ENCODE results near the gene PTPRN2. TPM values are rescaled to one million over a fixed set of nuclear protein-coding genes. Genes with fewer than 3 reads are reported as not detected.

The PTPRN2 gene
- polyA plus RNA-seq, 4 donors: 7.3 to 11.4 (median 8.0) TPM

DNA sequence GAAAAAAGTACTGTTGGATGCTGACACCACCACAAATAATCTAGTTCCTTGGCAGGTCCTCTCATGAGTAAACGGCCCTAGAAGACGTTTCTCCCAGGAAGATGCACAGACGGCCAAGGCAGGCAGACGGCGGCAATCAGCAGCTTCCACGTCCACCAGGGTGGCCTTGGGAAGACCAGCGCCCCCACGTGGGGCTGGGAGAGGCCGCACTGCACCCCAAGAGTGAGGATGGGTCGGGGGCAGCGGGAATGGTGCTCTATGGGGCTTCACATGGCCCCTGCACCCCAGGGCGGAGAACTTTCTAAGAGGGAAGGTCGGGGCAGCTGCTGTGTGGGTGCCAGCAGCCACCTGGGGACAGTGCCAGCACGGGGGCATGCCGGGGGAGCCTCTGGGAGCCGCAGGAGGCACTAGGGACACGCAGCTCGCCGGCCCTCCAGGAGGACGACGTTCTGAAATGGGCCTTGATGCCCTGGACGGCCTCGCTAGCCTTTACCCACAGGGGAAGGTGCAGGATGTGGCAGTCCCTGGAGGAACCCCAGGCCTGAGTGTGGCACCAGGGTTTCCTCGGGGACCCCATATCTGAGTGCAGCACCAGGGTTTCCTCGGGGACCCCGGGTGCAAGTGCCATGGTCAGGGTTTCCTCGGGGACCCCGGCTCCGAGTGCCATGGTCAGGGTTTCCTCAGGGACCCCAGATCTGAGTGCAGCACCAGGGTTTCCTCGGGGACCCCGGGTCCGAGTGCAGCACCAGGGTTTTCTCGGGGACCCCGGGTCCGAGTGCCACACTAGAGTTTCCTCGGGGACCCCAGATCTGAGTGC, 710.9 kb downstream of the PTPRN2 start:
- no peak for DNase-seq (ENCODE audit: low read depth in 4 of 4, low spot score in 2 of 4)

DNA sequence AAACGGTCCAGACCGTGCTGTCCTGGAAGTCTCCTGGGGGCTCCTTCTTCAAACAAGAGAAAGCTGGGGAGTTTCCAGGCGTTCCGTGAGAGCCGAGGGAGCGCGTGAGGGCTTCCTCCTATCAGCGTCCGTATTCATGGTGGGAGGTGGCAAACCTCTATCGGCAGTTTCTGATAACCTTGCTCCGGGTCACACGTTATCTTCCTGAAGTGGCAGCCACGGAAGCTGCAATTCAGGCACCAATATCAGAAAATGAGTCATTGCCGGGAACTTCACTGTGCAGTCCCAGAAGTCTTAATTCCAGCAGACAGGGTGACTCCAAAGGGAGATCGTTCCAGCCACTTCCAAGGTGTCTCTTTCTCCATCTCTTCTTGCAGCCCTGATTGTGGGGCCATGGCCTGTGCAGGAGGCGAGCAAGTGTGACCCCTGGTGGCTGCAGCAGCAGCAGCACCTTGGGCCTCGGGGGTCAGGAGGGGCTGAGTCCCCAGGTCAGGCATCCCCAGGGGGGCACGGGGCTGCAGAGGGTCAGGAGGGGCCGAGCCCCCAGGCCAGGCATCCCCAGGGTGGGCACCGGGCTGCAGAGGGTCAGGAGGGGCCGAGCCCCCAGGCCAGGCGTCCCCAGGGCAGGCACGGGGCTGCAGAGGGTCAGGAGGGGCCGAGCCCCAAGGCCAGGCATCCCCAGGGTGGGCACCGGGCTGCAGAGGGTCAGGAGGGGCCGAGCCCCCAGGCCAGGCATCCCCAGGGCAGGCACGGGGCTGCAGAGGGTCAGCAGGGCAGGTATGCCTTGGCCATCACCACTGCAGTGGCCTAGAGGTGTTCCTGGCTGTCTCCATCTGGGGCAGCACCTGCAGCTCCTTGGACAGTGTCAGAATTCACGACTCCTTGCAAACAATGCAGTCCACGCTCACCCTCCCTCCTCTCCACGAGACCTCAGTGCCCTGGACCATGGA, 712.1 kb downstream of the PTPRN2 start:
- no peak for DNase-seq (ENCODE audit: low read depth in 4 of 4, low spot score in 2 of 4)

DNA sequence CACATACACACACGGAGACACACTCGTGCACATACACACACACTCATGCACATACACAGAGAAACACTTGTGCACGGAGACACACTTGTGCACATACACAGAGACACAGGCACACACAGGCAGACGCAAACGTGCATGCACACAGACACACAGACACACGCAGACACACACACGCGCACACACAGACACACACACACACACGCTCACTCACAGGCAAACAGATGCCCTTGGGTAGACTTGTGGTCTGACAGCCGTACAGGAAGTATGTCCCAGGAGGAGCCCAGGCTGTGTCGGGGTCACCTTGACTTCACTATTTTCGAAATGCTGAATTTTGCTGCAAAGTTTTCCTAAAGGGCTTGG, 712.8 kb downstream of the PTPRN2 start:
- DNase-seq (ENCODE audit: low read depth in 4 of 4, low spot score in 2 of 4): no peak

DNA sequence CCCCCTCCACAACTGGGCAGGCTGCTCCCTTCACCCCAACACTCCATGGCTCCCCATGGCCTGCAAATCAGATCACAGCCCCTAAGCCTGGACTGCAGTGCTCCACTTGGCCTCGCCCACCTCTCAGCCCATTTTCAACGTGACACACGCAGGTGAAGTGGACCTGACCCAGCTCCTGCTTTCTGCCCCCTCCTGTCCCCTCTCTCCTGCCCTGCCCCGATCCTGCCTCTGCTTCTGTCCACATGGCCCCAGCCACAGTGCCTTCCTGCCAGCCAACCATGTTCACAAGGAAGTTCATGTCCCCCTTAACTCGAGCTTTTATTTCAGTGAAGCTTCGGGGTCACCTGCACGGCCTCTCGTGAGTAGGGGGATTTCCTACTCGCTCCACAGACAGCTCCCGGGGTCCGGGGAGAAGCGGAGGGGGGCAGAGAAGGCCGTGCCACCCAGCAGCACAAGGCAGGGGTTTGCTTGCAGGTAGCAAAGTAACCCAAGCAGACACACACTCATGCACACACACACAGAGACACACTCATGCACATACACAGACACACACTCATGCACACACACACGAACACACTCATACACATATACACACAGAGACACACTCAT, 713.3 kb downstream of the PTPRN2 start:
- no peak for DNase-seq (ENCODE audit: low read depth in 4 of 4, low spot score in 2 of 4)

DNA sequence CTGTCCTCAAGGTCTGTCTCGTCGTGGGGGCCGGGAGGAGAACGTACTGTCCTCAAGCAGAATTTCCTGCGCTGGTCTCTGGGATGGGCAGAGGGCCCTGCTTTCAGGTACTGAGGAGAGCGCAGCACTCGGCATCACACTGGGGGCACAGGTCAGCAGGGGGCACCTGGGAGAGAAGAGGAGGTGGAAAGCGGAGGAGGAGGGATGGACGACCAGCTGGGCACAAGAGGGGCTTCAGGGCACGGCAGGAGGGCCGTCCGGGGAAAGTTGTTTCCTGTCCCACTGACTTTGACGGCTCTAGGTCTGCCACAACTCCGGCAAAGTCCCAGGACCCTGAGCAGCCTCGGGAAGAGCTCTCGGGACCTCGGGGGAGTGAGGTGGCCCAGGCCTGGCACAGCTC, 714.0 kb downstream of the PTPRN2 start:
- DNase-seq (ENCODE audit: low read depth in 4 of 4, low spot score in 2 of 4): no peak

DNA sequence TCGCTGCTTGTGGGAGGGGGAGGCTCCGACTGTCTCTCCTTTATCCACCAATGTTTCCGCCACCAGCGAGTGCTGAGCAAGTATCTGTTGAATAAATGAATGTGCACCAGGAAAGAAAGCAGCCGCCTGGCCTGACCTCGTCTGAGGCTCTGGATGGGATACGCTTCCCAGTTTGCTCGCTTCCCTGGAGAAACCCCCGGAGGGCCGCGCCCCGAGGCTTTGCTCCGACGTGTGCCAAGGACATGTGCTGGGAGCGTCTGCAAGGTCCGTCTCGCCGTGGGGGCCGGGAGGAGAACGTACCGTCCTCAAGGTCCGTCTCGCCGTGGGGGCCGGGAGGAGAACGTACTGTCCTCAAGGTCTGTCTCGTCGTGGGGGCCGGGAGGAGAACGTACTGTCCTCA, 714.4 kb downstream of the PTPRN2 start:
- DNase-seq (ENCODE audit: low read depth in 4 of 4, low spot score in 2 of 4): no peak

DNA sequence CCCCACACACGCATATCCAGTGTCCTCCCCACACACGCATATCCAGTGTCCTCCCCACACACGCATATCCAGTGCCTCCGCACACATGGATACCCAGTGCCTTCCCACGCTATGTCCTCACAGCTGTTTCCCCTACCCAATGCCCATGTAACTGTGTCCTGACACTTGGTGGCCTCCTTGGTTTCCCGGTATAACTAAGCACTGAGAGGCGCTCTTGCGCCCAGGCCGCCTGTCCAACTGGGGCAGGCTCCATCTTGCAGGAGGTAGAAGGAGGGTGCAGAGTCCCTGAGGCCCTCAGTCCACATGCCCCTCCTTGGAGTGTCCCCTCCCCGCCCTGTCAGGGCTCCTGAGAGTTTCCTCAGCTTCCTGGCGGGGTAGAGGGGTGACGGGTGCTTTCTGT, 715.2 kb downstream of the PTPRN2 start:
- no peak for DNase-seq (ENCODE audit: low read depth in 4 of 4, low spot score in 2 of 4)

DNA sequence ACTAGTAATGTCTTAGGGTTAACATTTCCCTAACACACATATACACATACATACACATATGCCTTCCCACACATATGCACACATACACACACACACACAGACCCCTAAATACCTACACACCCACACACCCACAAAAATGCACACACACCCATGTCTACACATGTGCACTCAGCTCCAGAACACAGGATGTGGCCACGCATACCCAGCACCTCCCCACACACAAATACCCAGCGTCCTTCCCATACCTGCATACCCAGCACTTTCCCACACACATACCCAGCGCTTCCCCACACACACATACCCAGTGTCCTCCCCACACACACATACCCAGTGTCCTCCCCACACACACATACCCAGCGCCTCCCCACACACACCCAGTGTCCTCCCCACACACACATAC, 715.9 kb downstream of the PTPRN2 start:
- DNase-seq (ENCODE audit: low read depth in 4 of 4, low spot score in 2 of 4): no peak

DNA sequence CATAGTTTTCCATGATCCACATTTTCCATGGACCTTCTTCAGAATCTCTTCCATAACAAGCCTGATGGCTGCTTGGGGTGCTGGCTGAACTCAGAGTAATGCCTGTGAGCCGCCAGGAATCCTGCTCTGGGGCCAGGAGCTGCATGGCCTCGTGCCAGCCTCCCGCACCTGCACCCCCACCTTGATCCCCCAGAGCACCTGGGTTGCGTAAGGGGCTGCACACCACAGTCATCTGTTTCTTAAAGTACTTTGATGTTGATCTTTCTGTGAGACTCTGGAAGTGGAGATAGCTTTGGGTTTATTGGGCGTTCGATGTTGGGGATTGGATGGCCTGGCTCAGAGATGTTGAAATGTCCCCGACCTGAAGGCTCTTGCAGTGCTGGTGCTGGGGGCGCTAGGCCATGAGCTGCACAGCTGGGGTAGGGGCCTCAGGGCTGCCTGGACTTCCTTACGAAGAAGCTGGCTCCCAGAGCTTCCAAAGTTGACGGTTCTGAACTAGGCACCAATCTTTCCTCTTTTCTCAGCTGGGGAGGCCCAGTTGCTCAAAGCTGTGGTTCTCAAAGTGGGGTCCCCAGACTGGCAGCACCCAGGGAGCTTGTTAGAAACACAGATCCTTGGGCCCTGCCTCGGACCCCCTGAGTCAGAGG, 716.9 kb downstream of the PTPRN2 start:
- no peak for DNase-seq (ENCODE audit: low read depth in 4 of 4, low spot score in 2 of 4)

DNA sequence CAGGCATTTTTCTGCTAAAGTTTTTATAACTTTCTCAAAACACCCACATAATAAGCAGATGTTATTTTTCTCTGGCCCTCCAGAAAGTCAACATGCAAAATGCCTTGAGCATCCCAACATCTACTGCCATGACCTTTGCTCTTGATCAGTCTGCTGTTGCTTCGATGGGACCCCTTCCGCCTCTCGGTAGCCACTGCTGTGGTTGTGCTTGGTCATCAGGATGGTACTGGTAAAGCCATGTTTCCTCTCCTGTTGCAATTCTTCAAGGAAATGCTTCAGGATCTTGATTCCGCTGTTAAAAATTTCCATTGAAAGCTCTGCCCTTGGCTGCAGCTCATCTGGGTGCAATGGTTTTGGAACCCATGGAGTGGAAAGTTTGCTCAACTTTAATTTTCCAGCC, 717.8 kb downstream of the PTPRN2 start:
- DNase-seq (ENCODE audit: low read depth in 4 of 4, low spot score in 2 of 4): no peak

DNA sequence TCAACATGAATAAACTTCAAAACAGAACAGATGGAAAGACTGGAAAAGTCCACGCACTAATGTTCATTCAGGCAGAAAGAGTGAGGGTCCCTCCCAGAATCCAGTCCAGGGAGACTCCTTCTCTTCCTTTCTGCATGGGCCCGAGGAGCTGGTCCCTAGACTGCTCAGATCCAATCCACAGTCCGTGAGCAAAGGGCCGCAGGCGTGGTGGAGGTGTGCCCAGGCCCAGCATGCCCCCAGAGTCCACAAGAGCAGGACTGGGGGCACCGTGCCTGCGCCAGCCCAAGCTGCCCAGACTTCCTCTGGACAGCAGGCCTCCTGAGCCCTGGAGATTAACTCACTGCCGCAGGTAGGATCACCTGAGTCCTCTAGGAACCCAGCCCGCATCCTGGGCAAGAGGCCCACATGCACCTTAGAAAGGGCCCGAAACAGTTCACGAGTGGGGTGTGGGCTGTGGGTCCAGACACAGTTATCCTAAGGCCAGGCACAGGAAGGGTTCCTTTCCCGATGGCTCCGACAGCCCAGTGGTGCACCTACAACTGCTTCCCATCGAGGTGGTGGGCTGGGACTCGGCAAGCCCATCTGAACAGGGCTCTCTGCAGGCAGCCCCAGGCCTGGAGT, 719.8 kb downstream of the PTPRN2 start:
- DNase-seq (ENCODE audit: low read depth in 4 of 4, low spot score in 2 of 4): no peak

DNA sequence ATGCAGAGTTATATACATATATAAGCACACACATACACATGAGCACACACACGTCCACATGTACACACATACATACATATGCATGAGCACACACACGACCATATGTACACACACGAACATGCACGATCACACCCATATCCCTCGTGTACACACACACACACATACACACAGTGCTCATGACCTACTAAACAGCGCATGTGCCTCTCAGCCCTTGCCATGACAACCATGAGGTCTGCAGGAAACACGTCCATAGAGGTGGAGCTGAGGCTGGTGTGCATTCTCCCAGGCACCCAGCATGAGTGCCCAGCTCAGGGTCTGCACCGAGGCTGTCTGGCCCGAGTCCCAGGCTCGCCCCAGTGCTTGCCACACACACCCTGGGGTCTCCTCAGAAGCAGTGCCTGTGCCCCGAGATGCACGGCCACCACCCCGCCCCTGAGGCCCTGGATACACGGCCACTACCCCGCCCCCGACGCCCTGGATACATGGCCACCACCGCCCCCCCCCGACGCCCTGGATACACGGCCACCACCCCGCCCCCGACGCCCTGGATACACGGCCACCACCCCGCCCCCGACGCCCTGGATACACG, 721.2 kb downstream of the PTPRN2 start:
- DNase-seq (ENCODE audit: low read depth in 4 of 4, low spot score in 2 of 4): no peak

DNA sequence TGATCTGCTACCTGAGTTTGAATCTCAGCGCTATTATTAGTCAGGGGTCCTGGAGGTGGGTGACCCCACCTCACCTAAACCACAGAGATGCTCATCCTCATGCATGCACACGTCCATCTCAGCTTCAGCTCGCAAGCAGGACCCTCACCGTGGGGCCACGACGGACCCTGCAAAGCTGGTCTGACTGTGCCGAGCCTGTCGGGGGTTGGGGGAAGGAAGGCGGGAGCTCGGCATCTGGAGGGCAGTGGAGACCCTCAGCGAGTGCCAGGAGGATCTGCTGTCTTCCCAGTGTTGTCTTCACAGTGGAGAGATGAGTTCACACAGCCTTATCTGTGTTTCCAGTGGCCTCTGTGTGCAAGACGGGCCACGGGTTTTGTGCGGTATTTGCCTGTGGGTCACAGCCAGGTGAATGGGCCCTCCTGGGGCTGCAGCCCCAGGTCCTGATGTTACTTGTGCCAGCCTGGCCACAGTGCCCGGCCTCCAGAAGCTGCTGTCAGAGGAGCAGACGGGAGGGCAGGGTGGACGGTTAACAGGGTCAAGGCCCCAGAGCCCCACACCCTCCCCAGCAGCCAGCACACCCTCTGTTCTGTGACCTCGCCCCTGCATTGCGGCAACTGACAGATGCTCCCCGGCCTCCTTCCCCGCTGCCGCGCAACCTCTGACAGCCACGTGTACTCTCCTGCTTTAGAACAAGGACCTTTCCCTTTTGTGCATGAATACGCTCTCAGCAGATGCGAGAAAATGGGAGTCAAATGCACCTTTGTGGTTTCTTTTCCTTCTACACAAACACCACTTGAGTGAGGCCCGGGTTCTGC, 722.1 kb downstream of the PTPRN2 start:
- no peak for DNase-seq (ENCODE audit: low read depth in 4 of 4, low spot score in 2 of 4)

DNA sequence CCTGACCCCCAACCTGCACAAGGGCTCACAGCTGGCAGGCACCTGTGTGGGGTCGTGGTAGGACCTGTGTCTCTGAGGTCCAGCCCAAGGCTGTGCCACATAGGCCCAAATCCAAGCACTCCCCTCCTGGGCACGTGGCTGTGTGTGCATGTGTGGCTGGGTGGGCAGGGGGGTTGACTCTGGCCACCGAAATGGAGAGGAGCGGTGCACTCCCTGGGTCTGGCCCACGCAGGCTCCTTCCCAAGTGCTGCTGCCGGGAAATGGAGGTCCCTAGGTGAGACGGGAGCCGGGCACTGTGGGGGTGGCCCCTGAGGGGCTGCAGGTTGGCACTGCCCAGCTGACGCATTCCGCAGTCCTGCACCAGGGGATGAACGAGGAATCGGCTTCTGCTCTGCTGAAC, 722.7 kb downstream of the PTPRN2 start:
- no peak for DNase-seq (ENCODE audit: low read depth in 4 of 4, low spot score in 2 of 4)

DNA sequence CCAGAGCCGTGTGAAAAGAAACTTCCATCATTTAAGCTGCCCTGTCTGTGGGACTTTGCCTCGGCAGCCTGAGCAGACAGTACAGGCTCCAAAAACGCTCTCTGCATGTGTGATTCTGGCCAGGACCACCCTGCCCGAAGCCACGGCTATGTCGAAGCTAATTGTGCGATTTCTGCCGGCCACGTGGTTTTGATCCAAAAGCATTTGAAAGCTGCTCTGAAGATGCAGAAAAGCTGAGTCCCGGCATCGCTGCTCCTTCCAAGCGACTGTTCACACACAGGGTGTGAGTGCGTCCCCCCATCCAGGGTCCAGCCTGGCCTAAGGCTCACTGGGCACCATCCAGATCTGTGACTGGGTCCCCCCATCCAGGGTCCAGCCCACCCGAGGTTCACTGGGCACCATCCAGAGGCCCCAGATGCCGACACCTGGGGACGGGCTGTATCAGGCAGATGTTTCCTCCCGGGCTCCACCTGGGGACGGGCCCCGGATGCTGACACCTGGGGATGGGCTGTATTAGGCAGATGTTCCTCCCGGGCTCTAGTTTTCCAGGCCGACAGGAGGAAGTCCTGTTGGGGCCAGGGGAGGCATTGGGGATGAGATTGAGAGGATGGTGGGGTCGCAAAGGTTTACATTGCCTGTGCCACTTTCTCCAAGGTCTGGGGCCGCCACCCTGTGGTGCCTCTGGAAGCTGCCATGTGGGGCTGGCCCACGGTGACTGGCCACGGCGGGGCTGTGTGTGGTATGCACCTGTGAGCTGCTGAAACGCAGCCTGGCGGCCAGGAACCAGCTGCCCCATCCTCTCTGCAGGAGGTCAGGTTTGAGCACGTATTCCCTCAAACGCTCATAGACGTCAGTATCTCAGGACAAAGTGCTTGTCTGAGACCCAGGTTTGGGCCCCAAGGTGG, 723.5 kb downstream of the PTPRN2 start:
- no peak for DNase-seq (ENCODE audit: low read depth in 4 of 4, low spot score in 2 of 4)

DNA sequence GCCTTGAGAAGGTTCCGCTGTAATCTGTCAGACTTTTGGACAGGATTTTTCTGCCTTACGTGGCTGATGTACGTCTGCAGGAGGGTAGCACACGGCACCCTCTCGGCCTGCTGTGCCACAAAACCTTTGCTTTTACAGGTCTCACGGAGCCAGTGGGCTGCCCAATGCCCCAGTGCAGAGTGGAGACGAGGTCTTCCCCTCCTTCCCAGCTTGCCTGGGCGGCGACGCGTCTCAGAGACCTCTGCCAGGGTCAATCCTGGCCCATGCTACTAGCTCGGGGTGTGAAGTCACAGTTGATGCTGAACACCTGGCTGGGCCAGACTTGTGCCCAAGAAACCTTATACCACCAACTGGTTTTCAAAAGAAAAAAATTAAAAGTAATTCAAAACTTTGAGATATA, 724.4 kb downstream of the PTPRN2 start:
- no peak for DNase-seq (ENCODE audit: low read depth in 4 of 4, low spot score in 2 of 4)

DNA sequence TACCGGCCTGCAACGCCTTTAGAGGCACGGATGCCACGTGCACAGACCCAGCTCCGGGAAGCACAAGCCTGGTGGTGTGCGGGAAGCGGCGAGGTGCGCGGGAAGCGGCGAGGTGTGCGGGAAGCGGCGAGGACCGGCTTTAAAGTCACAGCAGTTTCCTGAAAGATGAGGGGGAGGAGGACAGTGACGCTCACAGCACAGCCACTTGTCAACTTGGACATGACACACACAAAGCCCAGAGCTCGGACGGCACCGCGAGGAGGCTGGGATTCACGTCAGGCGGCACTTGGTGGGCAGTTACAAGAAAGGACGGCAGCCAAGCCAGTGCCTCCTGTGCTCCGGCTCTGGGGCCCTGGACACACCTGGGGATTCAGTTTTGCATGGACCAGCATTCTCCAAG, 724.9 kb downstream of the PTPRN2 start:
- no peak for DNase-seq (ENCODE audit: low read depth in 4 of 4, low spot score in 2 of 4)

DNA sequence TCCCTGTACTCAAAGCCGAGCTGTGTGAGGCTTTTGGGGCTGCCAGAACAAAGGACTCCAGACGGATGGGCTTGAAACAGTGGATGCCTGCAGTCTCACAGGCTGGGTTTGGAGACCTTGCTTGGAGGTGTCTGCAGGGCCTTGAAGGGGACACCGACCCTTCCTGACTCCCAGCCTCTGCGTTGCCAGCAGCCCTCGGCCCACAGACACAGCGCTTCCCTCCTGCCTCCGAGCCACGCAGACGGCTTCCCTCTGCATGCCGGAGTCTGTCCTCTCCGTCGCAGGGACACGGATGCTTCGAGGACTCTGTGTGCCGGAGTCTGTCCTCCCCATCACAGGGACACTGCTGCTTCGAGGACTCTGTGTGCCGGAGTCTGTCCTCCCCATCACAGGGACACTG, 726.1 kb downstream of the PTPRN2 start:
- DNase-seq (ENCODE audit: low read depth in 4 of 4, low spot score in 2 of 4): no peak

Measured in left renal cortex interstitium (tissue), 4 donors.